GM18868 (cell line): ENCODE data around the gene EFCAB13.

ENCODE experiments used
- ATAC-seq: cut with Tn5 transposase; IDR thresholded peaks from one replicate; pipeline ENCODE4 v1.9.1; 2021; ENCODE audit warnings: mild to moderate bottlenecking, moderate library complexity; ENCODE audit not compliant: unreplicated experiment

EFCAB13 gene

DNA sequence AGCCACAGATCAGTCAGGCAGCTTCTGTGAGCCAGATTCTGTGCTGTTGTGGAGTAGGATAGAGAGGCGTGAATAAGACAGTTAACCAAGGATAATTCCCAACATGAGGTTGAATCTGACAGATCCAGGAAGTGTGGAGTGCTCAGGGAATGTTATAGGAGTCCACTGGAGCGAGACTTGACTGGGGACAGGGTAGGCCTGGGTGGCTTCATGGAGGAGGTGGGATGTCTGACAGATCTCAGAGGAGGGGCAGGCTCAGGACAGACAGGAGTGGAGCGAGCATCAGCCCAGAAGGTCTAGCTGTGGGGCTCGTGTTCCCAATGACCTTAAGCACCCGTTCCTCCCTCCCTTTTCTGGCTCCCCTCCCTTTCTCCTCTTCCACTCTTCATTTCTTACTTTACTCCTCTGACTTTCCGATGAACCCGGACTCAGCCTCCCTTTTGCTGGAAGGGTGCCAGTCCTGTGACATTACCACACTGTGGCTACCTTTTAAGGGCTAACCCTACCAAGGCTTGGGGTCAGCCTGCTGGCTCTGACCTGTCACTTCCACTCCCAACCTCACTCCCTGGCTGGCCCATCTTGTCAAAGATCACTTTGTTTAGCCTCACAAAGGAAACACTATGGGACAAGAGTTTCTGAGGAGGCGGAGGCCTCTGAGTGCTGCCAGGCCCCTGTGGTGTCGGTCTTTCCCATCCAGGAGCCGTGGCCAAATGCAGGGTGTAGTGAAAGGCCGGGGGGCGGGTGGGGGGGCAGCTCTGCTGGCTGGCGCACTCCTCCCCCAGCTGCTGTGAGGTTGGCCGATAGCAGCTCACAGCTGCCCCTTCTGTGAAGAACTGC lies 28.5 kb upstream of the EFCAB13 start:
- no peak for ATAC-seq

DNA sequence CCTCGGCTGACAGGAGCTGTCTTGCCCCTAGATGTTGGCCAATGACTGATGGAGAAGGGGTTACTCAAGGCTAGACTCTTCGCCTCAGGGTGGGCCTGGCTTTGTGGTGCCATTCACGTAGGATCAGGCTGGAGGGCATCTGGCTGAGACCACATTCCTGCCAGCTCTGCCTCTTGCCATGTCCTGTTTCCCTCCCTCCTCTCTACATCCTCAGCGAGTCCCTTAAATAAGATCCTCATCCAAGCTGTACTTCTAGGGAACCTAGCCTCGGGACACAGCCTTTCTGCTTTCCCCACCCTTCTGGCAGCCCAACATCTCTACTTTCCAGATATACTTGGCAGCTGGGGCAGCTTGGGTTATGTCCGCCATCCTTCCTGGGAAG lies 27.9 kb upstream of the EFCAB13 start:
- no peak for ATAC-seq

DNA sequence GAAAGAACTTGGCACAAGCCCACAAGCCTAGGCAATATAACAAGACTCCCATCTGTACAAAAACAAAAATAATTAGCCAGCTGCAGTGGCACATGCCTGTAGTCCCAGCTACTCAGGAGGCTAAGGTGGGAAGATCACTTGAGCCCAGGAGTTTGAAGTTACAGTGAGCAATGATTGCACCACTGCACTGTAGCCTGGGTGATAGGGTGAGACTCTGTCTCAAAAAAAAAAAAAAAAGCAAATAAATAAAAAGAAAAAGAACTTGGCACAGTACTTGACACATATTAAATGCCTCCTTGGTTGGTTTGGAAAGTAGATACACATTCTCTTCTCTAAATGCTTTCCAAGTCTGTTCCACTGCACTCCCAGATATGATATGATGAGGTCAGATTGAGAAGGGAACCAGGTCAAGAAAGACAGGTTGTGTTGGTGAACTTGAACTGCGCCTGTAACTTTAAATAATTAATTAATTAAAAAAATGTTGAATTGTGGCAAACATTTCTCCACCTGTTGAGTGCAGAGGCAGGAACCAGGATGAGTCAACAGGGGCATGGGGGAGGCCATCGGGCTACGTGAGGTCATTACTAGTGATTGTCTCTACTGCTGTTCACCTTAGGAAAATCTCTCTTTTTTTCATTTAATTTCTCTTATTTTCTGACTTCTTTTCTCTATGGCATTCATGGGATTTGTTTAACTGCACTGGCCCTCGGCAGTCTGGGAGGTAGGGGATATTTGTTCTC lies 25.9 kb upstream of the EFCAB13 start:
- no peak for ATAC-seq

DNA sequence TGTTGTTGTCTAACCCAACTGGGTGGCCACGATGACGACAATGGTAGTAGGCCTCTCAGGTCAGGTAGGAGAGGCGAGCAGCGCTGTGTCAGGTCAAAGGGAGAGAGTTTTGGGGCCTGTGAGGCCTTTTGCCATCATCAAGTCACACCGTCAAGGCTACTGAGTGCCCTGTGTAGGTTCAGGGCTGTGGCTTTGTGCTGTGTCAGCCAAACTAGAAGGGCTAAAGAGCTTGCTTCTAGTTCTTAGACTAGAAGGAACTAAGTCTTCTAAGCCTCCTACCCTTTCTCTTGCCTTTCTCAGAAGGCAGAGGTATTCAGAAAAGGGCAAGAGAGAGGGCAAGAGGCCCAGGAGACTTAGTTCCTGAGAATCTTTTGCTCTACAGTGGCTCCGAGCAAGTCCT lies 25.0 kb upstream of the EFCAB13 start:
- ATAC-seq: no peak

DNA sequence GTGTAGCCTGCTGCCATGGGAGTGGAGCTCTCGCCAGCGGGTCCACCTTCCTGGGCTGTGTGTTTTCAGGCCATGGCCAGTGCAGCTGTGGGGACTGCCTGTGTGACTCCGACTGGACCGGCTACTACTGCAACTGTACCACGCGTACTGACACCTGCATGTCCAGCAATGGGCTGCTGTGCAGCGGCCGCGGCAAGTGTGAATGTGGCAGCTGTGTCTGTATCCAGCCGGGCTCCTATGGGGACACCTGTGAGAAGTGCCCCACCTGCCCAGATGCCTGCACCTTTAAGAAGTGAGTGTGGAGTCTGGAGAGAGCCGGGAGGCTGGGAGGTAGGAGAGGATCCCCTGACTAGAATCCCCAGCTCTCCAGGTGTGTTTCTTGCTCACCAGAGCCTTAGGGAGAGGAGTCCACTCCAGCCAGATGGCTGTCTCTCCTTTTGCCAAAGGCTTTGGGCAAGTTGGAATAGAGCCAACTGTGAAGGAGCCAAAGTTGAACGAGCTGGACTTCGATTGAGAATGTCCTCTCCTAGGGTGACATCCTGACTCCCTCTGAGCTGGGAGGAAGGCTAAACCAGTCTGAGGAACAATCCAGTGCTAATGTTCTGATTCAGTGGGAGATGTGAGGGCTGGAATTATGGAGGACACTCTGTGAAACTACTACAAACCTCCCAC lies 24.4 kb upstream of the EFCAB13 start:
- ATAC-seq: no peak

DNA sequence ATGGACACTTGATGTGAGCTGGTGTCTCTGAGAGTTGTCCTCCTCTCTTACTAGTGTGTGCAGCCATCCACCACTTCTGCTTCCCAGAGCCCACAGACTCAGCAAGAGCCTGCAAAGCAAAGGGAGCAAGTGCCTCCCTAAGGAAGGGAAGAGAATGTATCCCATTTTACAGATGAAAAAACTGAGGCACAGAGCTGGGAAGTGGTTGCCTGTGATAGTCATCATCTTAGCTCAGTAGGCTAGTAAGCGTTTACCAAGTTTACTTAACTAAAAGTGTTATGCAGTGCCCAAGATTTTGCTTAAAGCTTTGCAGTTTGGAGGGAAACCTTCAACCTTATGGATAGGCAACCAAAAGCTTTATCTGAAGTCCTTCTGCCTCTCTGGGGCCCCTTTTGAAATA lies 23.0 kb upstream of the EFCAB13 start:
- no peak for ATAC-seq

DNA sequence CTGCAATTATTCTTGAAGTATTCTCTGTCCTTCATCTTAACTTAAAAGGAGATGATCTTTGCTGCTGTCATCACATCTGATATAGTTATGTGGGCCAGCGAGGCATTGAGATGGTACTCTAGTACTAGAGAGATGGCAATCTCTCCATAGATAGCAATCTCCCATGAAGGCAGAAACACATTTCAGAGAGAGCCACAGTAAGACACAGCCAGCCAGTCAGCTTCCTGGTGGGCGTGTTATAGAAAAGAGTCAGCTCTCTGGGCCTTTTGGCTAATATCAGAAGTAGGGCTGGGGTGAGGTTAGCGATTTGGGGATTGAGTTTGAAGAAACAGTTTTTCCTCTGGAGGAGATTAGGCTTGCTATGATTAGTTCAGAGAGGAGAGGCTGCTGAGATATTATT lies 22.6 kb upstream of the EFCAB13 start:
- no peak for ATAC-seq

DNA sequence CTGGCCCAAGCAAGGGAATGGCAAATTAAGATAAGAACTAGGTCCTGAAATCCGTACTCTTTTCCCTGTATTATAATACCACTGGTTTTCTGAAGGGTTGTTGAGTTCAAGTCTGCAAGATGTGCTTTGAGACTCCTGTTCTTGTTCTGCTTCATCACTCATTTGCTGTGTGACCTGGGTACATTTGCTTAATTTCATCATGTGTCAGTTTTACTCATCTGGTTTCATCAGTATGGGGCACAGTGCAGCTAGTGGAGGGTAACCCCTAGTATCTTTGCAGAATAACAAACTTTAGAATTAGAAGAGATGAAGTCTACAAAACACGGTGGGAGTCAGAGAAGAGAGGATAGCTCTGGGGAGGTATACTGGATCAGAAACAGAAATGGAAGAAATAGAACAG lies 21.9 kb upstream of the EFCAB13 start:
- no peak for ATAC-seq

DNA sequence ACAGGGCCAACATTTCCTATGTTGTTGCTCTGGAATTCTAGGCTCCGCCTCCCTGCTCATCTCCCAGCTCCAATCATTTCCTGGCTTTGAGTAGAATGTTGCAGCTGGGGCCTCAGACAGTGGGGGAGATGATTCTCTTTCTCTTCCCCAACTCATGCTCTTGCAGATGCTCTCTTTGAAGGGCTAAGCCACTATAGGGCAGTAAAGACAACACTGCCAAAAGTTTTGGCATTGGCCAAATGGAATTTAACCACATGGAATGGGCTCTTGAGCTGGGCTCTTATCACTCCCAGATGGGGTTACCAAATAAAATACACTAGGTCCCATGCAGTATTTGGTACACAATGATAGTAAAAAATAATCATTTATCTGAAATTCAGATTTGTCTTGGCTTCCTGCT lies 19.6 kb upstream of the EFCAB13 start:
- no peak for ATAC-seq

DNA sequence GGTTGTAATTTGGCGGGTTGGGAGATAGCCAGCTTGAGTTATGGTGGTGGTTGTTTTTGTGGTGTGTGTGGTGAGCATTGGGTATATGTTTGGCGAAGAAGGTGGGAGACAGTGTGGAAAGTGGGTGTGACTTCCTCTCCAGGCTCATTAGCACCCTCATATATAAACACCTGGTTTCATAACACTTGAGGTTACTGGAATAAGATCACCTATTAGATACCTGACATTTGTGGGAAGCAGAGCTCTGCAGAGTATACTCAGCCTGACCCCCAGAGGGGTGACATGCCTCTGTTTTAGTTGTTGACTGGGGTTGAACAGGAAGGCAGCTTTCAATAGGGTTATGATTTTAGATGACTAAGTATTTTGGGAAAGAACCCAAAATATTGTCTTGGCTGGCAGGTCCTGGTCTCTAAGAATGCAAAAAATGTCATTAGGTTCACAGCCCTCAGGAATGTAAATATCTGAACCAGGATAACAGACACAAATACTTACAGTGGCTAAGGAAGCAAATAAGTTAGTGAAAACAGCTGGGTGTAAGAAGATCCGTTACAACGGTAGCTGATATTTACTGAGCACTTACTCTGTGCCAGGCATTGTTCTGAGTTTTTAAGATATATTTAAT lies 18.3 kb upstream of the EFCAB13 start:
- no peak for ATAC-seq

DNA sequence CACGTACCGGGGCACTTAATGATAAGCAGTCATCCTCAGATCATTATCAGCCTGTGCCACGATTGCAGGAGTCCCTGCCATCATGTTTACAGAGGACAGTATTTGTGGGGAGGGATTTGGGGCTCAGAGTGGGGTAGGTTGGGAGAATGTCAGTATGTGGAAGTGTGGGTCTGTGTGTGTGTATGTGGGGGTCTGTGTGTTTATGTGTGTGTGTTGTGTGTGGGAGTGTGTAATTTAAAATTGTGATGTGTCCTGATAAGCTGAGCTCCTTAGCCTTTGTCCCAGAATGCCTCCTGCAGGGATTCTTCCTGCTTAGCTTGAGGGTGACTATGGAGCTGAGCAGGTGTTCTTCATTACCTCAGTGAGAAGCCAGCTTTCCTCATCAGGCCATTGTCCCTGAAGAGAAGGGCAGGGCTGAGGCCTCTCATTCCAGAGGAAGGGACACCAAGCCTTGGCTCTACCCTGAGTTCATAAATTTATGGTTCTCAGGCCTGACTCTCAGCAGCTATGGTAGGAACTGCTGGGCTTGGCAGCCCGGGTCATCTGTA lies 13.5 kb upstream of the EFCAB13 start:
- no peak for ATAC-seq

DNA sequence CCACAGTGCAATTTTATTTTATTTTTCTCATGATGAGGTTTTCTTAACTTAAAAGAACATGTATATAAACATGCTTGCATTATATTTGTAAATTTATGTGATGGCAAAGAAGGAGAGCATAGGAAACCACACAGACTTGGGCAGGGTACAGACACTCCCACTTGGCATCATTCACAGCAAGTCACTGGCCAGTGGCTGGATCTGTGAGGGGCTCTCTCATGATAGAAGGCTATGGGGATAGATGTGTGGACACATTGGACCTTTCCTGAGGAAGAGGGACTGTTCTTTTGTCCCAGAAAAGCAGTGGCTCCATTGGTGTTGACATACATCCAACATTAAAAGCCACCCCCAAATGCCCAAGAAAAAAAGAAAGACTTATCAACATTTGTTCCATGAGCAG lies 12.3 kb upstream of the EFCAB13 start:
- ATAC-seq: no peak

DNA sequence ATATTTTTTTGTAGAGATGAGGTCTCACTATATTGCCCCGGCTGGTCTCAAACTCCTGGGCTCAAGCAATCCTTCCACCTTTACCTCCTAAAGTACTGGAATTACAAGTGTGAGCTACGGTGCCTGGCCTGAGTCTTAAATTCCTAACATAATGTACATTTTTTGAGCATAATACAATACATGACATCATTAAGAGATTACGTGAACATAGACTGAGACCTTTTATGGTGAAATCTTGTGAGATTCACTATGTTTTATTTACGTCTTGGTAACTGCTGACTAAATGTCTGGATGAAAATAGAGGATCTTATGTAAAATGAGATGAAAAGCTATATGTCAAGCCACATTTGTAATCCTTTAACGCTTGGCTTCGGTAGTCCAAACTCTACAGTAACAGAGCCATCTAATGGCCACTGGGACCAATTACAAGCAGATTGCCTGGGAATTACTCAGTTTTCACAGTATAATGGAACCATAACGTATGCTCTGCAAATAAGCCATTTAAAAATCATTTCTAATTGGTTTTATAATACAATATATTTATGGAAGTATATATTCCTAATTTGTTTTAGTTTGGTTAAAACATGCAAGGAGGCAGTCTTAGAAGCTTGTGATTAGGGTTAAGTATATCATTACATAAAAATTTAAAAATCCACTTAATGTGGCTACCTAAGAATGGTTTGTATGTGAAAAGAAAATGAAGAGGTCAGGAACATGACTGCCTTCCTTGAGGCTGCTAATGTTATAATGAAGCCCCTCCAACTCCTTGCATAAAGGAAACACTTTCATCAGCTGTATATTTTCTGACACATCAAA lies 8.1 kb upstream of the EFCAB13 start:
- ATAC-seq: peak; percentile 43

DNA sequence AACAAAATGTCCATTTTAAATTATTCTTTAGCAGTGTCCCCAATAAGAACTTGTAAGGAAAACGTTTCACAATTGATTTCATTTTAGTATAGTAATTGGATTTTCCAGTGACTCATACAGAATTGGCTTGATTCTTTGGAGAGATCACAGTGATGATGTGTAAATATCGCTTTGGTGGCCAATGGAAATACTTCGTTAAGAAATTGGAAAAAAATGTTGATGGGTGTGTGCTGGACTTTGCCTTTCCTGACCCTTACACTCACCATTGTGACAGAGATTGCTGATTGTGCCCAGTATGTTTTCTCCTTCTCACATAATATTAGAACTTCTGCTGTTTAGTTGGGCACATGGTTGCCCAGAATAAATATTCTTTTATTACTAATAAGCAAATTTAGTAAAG lies 7.4 kb upstream of the EFCAB13 start:
- ATAC-seq: no peak

DNA sequence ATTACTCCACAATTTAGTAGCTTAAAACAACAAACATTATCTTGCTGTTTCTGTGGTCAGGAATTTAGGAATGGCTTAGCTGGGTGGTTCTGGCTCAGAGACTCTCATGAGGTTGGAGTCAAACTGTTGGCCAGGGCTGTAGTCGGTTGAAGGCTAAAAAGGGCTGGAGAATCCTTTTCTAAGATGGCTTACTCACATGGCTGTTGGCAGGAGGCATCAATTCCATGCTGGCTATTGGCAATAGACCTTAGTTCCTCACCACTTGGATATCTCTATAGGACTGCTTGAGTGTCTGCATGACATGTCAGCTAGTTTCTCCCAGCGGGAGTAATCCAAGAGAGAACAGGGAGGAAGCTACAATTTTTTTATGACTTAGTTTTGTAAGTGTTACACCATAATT lies 6.6 kb upstream of the EFCAB13 start:
- ATAC-seq: no peak

DNA sequence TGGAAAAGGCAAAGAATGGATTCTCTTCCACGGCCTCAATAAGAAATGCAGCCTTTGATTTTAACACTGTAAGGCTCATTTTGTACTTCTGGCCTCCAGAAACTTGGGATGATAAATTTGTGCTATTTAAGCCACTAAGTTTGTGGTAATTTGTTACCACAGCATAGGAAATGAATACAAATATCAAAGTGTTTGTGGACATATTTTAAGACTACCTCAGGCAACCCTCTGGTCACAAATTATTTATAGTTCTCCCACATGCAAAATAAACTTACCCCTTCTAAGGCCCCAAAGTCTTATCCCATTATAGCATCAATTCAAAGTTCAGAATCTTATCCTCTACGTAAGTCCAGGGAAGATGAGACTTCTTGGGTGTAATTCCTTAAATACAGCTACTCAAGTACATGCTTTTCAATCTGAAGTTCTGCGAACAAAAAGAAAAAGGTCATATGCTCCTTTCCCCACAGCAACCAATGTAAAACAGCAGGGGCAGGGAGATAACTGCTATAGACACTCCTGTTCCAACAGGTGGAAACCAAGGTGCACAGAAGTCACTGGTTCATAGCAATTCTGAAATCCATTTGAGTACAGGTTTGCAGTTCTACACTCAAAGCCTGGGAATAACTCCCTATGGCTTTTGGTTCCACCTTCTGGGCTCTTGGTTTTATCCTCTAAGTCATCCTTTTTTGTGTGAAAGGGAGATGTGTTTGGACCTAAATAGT lies 5.4 kb upstream of the EFCAB13 start:
- no peak for ATAC-seq

DNA sequence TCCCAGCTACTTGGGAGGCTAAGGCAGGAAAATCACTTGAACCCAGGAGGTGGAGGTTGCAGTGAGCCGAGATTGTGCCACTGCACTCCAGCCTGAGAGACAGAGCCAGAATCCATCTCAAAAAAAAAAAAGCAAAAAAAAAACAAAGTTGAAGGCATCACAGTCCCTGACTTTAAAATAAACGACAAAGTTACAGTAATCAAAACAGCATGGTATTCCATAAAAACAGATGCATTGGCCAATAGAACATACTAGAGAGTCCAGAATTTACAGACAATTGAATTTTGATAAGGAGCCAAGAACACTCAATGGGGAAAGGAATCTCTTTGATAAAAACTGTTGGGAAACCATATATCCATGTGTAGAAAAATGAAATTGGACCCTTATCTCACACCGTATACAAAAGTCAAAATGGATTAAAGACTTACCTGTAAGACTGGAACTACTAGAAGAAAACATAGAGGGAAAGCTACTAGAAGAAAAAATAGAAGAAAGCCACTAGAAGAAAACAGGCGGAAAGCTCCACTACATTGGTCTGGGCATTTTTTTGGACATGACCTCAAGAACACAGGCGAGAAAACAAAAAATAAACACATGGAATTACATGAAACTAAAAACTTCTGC lies 2.8 kb upstream of the EFCAB13 start:
- ATAC-seq: no peak

DNA sequence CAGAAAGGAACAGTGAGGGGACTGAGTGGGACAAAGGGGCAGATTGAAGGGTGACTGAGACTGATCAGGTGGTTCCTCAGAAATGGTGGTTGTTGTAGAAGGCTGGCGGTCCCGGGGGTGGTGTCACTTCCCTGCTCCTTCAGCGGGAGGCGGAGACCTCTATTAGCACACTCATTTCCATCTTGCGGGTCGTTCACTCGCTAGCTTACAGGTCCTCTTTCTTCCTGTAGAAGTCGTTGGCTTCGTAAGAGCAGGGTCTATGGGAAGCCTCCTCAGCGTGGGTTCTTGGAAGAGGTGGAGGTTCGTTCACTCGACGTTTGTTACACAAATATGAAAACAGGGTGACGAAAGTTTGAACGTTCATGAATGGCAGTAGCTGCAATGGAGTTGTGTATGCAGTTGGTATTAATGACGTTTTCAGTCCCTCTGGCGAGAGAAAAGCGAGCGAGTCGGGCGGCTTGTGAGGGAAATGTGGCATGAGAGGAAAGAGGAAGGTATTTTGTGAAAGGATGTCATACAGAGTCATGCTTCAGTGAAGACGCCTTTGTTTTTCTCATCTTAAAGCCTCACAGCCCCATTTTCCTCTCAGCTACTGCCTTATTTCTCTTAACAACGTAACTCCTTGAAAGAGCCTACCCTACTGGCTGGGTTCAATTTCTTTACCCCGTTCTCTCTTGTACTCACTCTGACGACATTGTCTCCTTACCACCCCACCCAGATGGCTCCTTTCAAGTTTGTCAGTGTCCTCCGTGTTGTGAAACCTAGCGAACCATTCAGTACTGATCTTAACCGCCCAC lies 667 bp downstream of the EFCAB13 start:
- peak; percentile 29 for ATAC-seq
